GM13977 (cell line): ENCODE data around the gene CSNK1G2.

Source experiments
- DNase-seq: peaks from one replicate; pipeline ENCODE4 v3.0.0; 2012; ENCODE audit warnings: low spot score
- in situ Hi-C: fragments of 300-500 bp; cut with MboI; formaldehyde crosslinking; loops from one replicate; pipeline ENCODE4 v1.12.0; 2022; ENCODE audit warnings: low sequenced_read_pairs, low pct_unique_long_range_greater_than_20kb, mixed read lengths, inconsistent platforms; ENCODE audit not compliant: unreplicated experiment
- TF ChIP-seq, protein P1 (sequence below): IDR thresholded peaks from 2 replicates; pipeline ENCODE4 v1.5.1; 2012; ENCODE audit warnings: mild to moderate bottlenecking, control low read depth; ENCODE audit not compliant: insufficient read depth; ENCODE audit errors: extremely low read depth, missing control alignments

The CSNK1G2 gene

DNA sequence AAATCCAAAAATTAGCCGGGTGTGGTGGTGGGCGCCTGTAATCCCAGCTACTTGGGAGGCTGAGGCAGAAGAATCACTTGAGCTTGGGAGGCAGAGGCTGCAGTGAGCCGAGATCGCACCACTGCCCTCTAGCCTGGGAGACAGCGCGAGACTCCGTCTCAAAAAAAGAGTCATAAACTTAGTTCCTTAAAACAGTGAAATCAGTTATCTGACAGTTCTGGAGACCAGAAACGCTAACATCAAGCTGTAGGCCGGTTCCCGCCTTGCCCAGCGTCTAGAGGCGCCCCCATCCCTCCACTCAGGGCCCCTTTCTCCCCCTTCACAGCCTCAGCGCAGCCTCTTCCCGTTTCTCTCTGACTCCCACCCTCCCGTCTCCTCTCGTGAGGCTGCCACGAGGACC, 23.8 kb upstream of the CSNK1G2 start:
- TF ChIP-seq, protein P1, sequence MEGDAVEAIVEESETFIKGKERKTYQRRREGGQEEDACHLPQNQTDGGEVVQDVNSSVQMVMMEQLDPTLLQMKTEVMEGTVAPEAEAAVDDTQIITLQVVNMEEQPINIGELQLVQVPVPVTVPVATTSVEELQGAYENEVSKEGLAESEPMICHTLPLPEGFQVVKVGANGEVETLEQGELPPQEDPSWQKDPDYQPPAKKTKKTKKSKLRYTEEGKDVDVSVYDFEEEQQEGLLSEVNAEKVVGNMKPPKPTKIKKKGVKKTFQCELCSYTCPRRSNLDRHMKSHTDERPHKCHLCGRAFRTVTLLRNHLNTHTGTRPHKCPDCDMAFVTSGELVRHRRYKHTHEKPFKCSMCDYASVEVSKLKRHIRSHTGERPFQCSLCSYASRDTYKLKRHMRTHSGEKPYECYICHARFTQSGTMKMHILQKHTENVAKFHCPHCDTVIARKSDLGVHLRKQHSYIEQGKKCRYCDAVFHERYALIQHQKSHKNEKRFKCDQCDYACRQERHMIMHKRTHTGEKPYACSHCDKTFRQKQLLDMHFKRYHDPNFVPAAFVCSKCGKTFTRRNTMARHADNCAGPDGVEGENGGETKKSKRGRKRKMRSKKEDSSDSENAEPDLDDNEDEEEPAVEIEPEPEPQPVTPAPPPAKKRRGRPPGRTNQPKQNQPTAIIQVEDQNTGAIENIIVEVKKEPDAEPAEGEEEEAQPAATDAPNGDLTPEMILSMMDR, result no peak
- no peak for DNase-seq
- in situ Hi-C loops, result no loop called here

DNA sequence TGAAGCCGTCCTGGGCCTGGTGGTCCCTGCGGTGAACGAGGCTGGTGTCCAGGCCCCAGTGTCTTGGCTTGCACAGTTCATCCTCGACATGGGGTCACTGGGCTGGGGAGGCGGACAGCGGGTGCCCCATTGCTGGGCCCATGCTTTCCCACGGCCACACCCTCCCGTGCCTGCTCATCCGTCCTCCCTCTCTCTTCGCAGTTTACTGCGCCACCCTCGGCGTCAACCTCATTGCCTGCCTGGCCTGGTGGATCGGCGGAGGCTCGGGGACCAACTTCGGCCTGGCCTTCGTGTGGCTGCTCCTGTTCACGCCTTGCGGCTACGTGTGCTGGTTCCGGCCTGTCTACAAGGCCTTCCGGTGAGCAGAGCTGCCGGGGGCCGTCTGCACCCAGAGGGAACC, 23.0 kb upstream of the CSNK1G2 start:
- in situ Hi-C loops, result no loop called here
- TF ChIP-seq, protein P1, result no peak
- DNase-seq, result no peak

DNA sequence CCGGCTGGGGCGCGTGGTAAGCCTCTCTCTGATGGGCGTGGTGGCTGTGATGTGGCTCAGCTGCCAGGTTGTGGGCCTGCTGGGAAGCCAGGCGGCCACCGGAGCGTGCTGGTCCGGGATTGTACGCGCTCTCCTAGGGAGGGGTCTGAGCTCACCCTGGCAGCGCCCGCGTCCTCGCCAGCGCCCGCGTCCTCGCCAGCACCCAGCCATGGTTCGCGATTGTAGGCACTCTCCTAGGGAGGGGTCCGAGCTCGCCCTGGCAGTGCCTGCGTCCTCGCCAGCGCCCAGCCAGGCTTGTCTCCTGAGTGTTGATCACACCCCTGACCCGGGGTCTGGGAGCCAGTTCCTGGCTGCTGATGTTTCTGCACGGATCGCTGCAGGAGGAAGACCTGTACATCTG, 22.0 kb upstream of the CSNK1G2 start:
- in situ Hi-C loops, result no loop called here
- no peak for DNase-seq
- TF ChIP-seq, protein P1, result no peak

DNA sequence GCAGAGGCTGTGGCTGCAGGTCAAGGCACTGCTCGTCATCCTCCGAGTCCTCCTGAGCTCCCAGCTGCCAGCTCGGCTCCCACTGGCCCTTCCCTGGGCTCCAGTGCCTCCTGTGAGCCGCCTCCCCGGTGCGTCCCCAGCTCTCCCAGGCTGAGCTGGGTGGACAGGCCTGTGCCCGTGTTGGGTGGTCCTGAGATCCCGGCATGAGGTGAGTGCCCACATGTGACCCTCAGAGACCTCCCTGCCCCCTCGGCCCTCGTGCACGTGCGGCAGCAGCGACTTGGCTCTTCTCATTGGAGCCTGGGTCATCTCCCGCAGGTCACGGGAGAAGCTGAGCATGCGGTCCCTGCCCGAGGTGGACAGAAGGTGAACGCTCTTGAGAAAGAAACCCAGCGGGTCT, 20.3 kb upstream of the CSNK1G2 start:
- in situ Hi-C loops, result no loop called here
- TF ChIP-seq, protein P1, result no peak
- DNase-seq, result no peak

DNA sequence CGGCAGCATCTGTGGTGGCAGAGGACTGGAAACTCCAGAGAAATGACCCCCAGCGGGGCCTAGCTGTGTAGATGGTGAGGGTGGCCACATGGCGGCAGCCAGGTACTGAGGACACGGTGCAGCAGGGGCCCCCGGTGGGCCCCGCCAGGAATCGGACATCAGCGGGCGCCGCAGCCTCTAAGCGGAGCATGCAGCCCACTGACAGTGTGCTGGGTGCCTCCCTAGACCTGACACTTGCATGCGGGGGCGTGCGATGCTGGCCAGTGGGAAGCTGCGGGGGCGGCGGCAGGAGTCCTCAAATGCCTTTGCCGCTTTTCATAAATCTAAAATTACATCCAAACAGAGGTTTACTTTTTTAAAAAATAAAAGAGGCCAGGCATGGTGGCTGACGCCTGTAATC, 19.6 kb upstream of the CSNK1G2 start:
- no peak for DNase-seq
- in situ Hi-C loops, result no loop called here
- TF ChIP-seq, protein P1, result no peak

DNA sequence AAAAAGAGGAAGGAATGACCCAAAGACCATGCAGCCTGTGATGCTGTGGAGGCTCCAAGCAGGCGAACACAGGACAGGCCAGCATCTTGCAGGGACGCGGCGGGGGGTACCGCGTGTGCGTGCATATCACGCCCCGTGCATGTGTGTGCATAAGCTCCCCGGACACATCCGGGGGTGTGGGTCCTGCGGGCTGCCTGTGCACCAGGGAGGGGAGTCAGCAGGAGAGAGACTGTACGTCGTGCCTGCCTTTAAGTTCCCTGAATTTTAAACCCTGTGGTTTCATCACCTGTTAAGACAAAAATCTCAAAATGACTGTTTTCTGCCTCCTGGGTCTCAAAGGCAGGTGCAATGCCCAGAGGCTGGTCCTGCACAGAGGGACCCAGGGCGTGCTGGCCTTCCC, 19.1 kb upstream of the CSNK1G2 start:
- TF ChIP-seq, protein P1, result no peak
- no peak for DNase-seq
- in situ Hi-C loops, result no loop called here

DNA sequence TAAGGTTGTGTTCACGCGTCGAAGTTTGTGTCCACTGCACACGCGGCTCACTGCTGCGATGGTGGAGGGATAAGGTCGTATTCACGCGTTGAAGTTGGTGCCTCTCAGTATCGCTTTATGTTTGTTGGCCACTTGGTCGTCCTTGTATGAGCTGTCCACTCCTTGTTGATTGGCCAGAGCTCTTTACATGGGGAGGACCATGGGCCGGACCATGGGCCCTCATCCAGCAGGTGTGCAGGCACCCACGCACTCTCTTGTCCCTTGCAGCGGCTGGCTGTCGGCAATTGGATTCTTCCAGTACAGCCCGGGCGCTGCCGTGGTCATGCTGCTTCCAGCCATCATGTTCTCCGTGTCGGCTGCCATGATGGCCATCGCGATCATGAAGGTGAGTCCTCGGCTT, 18.2 kb upstream of the CSNK1G2 start:
- DNase-seq, result no peak
- TF ChIP-seq, protein P1, result no peak
- in situ Hi-C loops, result no loop called here
